NCI-H2196 treated with DMSO at 0.1 percent for 48 hours (cell line): ENCODE results near the gene ZDHHC7.
A peak's percentile ranks its signal among the peaks of the same experiment; 100 is the strongest.
"Not testable (repeated sequence)": the region's sequence is repeated elsewhere in the genome, so short reads cannot be mapped to it uniquely, and the experiment has no call there.

Experiments used
- DNase-seq: peaks from one replicate; lab custom pipeline; 2025; ENCODE audit not compliant: unreplicated experiment; lab: John Stamatoyannopoulos, UW

Gene ZDHHC7

DNA sequence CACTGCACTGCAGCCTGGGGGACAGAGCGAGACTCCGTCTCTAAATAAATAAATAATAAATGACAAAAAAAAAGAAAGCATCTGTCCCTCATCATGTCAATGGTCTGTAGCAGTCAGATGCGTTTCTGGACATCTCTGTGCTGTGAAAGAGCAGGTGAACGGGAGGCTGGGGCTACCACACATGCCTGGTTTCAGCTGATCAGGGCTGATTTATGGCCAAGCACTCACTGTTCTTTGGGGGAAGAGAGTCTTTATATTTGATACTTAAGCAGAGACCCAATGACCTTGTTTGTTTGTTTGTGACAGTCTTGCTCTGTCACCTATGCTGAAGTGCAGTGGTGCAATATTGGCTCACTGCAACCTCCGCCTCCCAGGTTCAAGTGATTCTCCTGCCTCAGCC lies 33.7 kb upstream of the ZDHHC7 start:
- no peak for DNase-seq

DNA sequence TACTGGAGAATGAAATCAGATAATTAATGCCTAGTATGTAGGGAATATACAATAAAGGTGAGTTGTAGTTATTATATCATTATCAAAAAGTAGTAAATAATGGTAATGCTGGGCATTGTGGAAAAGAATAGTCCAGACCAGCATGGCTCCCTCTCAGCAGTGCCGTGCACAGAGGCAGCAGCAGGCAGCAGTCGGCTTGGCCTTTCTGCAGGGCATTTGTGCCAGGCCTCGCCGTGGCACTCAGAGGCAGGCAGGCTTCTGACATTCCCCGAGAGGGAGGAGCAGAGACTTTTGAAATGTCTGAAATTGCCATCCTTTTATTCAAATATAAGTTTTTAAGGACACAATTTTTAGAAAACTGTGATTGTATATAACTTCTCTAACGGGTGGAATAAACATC lies 31.3 kb upstream of the ZDHHC7 start:
- no peak for DNase-seq

DNA sequence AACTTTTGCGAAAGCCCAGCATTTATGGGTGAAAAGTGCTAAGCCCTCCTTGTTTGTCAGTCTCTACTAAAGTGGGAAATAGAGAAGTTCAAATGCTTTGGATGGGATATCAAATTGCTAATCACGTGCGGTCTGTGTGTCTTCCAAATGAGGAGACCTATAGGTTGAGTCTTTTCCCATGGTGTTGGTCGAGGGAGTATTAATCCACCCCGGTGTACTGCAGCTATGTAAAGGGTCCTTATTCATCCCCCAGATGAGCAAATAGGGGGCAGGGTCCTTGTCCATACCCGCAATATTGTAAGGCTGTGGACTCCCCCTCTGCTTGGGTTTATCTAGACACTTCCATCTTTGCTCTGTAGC lies 30.8 kb upstream of the ZDHHC7 start:
- no peak for DNase-seq

DNA sequence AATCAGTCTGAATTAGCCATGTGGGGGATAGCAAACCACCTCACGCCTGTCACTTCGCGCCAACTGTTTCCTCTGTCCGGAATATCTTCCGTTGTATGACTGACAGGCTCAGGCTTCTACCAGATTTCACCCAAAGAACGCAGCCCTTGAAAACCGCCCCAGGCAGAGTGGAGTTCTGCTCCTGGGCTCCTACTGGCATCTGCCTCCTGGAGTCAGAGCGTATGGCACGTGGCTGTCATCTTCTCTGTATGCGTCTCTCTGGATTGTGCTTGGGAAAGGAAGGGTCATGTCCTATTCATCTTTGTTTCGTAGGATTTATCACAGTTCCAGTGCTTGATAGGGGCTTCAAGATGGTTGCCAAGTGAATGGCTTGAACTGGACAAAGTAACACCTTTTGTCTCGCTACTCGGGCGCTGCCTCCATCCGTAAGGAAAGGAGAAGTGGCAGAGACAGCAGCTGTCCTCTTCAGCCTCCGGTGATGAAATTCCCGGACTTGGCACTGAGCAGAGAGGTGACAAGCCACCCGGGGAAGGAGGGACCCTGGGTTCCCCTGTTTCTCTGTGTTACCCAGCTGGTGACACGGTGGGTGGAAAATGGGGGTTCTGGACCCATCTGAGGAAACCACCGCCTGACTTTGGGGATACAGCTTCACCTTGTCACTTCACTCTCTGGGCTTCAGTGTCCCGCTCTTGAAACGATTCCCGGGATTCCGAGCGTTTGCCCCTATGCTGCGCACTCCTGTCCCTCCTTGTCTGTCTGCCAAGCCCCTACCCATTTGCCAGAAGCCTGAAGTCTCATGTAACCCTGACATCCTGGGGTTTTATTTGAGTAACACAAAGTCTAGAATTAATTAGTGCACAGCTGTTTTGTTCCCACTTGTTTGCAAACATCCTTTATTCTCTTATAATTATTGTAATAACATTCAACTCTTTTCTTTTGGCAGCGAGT lies 30.2 kb upstream of the ZDHHC7 start:
- DNase-seq, result no peak

DNA sequence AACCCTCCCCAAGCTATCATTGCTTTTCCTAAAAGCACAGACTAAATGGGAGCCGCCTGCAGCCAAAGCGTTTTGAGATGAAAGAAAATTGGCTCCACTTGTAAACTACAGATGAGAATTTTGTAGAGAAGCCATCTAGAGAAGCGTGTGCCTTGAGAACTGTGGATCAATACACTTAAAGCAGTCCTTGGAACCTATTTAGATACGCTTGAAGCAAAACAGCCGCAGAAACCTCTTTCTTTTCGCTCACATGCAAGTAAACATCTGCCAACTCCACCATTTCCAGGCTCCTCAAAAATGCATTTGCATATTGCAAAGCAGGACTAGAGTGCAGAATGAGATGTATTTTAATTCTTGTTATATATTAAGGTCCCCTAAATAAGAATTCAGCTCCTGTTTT lies 29.4 kb upstream of the ZDHHC7 start:
- DNase-seq, result no peak

DNA sequence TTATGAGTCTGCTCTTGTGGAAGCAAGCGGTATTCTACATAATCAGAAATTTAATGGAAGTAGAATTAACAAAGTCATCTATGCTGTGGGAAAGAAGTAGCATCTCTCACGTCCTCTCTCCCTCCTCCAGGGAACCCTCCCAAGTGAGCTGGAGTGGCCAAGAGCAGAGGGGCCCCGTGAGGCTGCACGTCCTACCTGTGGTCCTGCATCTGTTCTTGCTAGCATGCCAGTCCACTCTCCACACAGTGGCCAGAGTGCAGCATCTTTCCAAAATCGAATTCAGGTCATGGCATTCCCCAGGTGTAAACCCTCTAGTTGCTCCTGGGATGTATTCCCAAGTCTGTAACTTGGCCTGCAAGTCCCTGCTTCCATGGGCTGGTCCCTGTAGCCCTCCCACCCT lies 26.4 kb upstream of the ZDHHC7 start:
- no peak for DNase-seq

DNA sequence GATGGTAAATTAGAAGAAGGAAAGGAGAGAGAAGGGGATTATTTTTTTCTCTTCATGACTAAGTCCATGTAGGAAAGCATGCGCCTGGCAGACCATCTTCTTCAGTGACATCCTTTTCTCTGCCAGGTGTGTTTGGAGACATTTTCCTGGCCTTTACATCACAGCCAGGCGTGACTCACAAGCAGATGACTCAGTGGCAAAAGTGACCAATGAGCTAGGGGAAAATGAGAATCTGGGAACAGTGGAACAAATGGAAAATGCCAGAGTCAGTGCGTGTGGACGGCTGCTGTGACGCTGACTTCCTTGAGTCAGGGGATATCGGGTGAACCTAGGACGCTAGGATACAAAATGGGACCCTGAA lies 25.7 kb upstream of the ZDHHC7 start:
- DNase-seq, result no peak

DNA sequence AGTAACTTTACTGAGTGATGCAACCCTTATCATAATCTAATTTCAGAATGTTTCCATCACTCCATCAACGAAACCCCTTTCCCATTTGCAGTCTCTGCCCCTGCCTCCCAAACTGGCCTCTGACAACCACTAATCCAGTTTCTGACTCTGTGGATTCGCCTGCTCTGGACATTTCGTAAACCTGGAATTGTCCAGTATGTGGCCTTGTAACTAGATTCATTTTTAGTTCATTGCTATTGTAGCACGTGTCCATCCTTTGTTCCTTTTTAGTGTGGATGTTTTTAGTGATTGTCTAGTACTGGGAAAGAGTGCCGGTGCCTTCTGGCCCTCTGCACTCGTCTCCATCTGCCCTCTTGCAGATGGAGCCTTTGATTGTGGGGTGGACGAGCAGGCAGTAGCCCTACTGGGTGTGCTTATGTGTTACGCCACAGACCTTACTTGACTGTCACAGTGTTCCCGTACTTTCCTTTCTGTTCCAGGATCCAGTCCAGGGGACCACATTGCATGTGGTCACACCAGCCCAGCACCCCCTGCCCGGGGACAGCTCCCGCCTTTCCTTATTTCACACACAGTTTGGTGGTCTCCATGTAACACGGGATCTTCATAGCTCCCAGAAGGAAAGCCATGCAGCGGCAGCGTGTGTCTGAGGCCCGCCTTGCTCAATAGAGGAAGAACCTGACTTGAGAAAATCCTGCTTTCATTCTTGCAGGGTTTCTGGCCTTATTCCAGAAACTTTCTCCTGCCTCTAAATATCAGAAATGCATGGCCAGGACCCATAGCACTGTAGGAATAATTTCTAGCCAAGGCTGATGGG lies 25.1 kb upstream of the ZDHHC7 start:
- no peak for DNase-seq

DNA sequence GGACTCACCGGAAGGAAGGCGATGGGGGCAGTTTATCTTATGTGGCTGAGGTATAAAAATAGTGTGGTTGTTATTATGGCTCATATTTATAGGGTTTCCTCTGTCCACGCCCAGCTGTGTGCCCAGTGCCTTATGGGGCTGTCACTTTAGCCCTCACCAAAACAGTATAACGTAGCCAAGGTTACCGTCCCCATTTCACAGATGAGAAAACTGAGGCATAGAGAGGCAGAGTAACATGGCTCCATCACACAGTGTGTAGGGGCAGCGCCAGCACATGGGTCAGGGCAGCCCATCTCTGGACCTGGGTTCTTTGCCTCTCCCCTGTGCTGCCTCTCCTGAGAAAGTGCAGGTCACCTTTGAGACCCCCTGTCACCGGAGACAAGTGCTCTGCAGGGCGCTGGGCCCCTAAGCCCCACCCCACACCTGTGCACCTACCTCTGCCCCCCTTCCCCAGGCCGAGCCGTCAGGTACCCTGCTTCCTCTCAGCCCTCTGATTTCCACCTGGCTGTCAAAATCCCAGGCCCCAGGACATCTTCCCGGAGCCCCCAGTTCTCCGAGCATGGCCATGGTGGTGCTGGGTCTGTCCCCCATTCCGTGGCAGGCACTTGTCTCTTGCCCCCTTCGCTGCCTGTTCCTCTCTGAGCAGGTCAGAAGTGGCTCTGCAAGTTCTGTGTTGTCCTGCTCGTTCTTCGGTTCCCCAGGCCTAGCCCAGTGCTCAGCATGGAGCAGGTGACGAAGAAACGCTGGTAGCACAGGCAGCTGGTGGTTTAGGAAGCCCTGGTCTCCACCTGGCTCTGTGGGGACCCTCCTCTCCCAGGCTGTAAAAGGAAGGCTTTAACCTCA lies 23.5 kb upstream of the ZDHHC7 start:
- no peak for DNase-seq

DNA sequence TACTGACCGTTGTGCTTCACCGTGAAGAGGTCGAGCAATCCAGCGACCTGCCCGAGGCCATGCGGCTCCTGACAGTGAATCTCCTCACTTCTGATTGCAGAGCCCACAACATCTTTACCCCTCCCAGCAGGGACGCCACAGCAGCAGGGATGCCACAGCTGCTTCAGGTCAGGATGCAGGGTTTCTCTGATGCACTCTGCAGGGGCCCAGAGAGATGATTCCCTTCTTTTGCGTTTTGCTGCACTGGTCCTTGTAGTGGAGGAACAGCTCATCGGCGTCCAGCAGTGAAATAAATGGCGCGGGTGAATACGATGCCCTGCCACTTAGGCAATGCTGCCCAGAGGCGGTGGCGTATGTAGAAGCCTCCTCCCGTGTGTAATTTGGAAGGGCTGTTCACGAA lies 21.8 kb upstream of the ZDHHC7 start:
- no peak for DNase-seq

DNA sequence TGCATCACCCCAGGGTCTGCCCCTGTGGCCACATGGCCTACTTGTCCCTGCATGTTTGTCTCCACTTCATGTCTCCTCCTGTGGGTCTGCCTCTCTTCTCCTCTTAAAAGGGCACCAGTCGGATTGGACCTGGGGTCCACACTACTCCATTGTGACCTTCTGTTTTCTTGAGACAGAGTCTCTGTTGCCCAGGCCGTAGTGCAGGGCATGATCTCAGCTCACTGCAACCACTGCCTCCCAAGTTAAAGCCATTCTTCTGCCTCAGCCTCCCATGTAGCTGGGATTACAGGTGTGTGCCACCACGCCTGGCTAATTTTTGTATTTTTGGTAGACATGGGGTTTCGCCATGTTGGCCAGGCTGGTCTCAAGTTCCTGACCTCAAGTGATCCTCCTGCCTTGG lies 20.9 kb upstream of the ZDHHC7 start:
- not testable (repeated sequence) for DNase-seq

DNA sequence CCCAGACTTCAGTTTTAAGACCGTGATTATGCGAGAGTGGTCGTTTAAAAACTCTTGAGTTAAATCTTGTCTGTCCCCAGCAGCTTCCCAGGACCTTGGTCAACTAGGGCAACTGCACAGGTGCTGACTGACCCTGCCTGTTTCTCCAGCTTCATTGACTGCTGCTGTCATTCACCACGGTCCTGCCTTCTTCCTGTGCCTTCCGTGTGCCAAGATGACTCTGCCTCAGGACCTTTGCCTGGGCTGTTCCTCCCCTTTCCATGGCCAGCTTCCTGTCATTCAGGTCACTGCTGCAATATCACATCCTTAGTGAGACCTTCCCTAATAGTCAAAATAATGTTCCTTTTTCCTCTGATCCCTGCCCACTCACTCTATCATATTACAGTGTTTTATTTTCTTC lies 20.1 kb upstream of the ZDHHC7 start:
- DNase-seq, result no peak

DNA sequence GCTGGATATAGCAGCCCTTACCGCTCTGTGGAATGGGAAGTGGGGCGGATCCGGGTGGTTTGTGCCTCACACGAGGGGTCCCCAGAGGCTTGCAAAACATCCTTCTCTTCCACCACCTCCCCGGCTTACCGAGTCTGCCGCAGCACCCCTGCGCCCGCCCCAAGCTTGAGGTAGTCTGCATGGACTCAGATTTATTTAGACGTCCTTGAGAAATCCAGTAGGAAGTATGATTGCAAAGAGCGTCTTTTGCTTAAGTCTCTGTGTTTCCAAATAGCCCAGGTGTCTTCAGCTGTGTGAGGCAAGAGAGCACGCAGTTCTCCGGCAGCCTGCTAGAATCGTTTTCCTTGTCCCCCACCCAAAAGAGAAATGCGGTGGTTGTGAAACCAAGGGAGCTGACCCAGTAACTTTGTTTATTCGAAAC lies 18.7 kb upstream of the ZDHHC7 start:
- no peak for DNase-seq

DNA sequence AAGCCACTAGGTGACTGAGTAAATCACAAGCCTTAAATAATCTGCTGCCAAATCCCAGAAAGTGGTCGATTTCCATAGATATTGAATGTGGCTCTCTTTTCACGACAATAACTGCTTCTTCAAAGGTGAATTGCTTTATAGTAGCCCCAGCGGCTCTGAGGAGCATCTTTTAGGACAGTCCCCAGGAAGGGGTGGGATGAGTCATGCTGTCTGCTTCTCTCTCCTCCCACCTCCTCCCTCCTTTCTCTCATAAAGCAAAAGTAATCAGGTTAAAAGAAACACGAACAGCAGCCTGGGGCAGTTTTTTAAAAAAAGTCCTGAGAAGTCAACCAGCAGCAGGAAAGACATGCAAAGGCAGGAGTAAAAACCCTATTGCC lies 18.1 kb upstream of the ZDHHC7 start:
- DNase-seq, result no peak

DNA sequence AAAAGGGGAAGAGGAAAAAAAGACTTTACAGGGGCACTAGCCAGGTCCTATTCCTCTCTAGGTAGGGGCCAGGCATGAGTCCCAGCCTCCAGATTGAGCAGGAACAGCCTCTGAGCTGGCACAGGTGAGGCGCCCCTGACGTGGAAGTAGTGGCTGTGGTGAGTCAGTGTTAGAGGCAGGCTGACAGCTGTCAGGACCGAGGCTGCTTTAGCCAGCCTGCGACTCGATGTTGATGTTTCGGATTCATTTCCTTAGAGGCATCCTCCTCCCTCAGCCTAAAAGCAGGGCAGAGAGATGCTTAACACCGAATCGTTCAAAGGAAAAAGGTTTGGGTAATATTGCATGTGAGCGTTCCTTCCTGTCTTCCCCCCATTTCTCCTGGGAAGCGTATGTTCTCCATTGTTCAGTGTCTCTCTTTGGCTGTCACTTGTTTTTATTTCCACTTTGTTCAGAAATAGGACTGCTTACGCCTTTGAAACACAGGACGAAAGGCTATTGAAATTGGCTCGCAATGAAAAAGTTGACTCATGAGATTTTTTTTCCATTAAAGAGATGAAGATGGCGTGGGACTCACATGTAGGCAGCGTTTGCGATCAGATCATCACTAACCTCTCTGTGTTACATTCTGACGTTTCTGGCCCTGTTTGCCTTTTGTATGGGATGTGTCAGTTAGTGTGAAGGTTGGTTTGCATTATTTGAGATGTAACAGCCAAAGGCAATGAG lies 17.5 kb upstream of the ZDHHC7 start:
- no peak for DNase-seq

DNA sequence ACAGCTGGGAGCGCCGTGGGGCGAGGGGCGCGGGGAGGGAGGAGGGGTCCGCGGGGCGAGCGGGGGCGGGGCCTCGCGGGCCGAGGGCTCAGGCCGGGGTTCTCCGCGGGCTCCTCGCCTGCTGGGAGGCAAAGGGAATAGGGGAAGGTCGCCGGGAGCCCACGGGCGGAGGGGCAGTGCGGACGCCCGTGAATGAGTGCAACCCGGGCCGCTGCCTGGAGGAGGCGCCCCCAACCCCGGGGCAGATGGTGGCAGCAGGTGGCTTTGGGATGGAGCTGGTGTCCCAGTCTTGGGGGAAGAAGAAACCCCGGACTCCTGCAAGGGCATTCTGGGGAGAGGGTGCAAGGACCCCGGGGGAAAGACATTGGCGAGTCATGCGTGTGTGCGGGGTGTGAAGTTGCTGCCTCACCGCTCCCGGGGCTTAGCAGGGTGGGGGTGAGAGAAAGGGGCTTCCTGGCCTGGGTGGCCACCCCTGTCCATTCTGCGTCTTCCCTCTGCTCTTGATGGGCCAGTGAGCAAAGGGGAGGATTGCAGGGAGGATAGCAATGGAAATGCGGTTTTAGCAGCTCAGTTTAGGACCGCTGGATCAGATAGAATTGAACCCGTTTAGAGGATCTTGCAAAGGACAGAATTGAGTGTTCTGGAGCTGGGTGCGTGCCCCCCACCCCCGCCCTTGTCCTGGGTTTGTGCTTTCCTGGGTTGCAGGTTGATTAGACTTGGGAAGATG lies 16.8 kb upstream of the ZDHHC7 start:
- DNase-seq, result no peak

DNA sequence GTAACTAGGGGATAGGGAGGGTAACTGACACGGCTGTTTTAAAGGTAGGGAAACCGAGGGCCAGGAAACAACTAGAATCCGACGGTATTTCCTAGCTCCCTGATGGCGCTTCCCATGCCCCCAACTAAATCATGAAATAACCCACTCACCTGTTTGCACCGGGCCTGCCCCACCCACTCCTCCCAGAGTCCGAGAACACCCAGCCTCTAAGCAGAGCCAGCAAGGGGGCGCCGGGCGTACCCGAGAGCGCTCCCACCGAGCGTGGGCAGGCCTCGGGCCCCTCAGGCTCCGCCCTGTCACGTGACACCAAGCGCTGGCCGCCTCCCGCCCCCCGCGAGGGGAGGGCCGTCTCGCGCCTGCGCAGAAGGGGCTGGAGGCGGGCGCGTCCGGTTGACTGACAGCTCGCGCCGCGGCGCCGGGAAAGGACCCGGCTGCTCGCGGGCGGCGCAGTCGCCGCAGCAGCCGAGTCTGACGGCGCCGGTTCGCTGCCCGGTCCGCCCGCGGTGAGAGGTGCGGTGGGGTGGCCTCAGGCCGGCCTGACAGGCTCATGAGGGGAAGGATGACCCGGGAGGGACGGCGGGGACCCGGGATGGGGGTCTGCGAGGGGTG lies 16.1 kb upstream of the ZDHHC7 start, which contains the start of gene KIAA0513:
TSS of gene KIAA0513 (plus strand) at position 447 of the 609 bp plus-strand sequence. CDS start 39,277 bp downstream, outside the sequence.
- DNase-seq, result peak; percentile 33

DNA sequence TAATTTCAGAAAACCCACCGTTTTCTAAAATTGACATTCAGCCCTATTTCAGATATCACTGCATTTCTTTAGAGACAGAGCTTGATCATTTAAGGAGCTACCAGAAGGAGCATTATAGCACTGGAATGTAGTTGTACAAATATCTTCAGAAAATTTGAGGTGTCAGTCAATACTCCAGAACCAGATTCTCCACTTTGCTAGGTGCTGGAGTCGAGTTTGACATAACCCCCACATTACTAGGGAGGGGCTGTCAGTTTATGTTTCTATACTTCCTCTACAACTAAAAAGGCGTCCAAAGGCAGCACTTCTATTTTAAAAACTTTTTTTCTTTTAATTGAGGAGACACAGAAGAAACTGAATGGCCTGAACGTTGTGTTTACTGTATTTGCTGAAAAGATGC lies 15.4 kb upstream of the ZDHHC7 start:
- DNase-seq, result no peak

DNA sequence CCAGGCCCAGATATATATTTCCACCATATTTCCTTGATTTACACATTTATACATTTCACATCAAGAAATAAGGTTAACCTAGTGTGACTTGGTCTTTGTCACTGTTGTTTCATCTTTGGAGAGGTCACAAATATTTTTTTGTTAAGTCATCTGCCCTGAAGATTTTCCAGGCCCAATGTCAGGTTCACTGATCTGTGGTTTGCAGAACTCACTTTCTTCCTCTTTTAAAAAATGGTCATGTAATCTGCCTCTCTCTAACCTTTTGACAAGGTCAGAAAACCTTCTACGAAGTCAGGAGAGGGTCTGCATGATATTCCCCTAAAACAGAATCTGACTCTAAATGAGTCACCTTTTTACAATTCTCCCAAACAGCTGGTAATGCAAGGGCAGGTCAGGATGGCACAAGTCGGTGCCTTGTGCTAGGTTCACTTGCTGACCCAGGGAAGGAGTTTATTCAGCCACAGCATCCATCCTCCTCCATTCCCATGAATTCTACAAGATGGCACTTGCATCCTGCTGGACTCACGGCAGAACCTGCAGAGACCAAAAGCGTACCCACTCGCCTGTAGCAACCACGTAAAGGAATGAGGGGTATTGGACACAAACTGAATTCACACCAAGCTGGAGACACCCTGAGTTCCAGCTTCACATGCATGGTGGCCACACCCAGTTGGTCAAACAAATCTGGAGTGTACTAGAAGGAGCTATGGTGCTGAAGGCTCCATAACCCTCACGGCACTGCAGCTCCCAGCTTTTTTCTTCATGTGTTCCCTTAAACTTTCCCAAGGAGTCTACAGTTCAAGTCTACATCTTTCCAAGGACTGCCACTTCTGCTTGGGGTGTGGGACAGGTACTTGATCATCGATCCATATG lies 14.7 kb upstream of the ZDHHC7 start:
- no peak for DNase-seq
